GM12878 (cell line): Measurements from ENCODE around the gene HSPB7. TPM values are rescaled to one million over a fixed set of nuclear protein-coding genes. Genes with fewer than 3 reads are reported as not detected.

Source experiments
- BCL3 ChIP-seq: IDR thresholded peaks from 2 replicates; pipeline ENCODE4 v1.6.1; 2011; ENCODE audit warnings: borderline replicate concordance, low read depth, mild to moderate bottlenecking, moderate library complexity, low read length; ENCODE audit not compliant: insufficient read depth, poor library complexity, severe bottlenecking
- FOXM1 ChIP-seq: IDR thresholded peaks from 2 replicates; pipeline ENCODE4 v1.6.1; 2012; ENCODE audit warnings: low read depth, mild to moderate bottlenecking, inconsistent platforms, low read length, moderate library complexity
- HDAC2 ChIP-seq: fragments of 200-600 bp; sonication (generic); IDR thresholded peaks from 2 replicates; pipeline ENCODE4 v1.6.1; 2017
- MYC ChIP-seq: IDR thresholded peaks from 2 replicates; pipeline ENCODE4 v1.6.1; 2011; ENCODE audit warnings: mild to moderate bottlenecking, low read length, moderate library complexity, inconsistent platforms; ENCODE audit not compliant: insufficient read depth, insufficient replicate concordance, insufficient read length, severe bottlenecking
- NKRF ChIP-seq: fragments of 450-650 bp; conservative IDR thresholded peaks from 2 replicates; pipeline ENCODE4 v1.6.1; 2017; ENCODE audit warnings: mild to moderate bottlenecking, moderate library complexity
- PKNOX1 ChIP-seq: fragments of 450-650 bp; IDR thresholded peaks from 2 replicates; pipeline ENCODE4 v1.6.1; 2016; ENCODE audit warnings: mild to moderate bottlenecking
- SMAD5 ChIP-seq: IDR thresholded peaks from 2 replicates; pipeline ENCODE4 v1.6.1; 2016; ENCODE audit warnings: antibody characterized with exemption, low read depth
- TCF3 ChIP-seq: IDR thresholded peaks from 2 replicates; pipeline ENCODE4 v1.6.1; 2012; ENCODE audit warnings: low read depth, mild to moderate bottlenecking, low read length, borderline replicate concordance; ENCODE audit not compliant: insufficient read depth
- YBX1 ChIP-seq: fragments of 450-650 bp; IDR thresholded peaks from 2 replicates; pipeline ENCODE4 v1.6.1; 2016; ENCODE audit warnings: antibody characterized with exemption
- YY1 ChIP-seq: IDR thresholded peaks from 2 replicates; pipeline ENCODE4 v1.6.1; 2011; ENCODE audit warnings: low read depth, mild to moderate bottlenecking, low read length
- ZBTB4 ChIP-seq: fragments of 450-650 bp; formaldehyde crosslinking; IDR thresholded peaks from 2 replicates; pipeline ENCODE4 v1.4.0; 2022; ENCODE audit warnings: mild to moderate bottlenecking, moderate library complexity
- polyA plus RNA-seq, 11 experiments: library from polyadenylated mRNA; depleted of rRNA in 4 of 11; unstranded in 6 of 11; stranded (reverse) in 5 of 11; fragments of >200 nt; fragmentation: Nextera tagmentation in 4 of 11; fragmentation: Illumina TruSeq in 1 of 11; extraction: Ambion mirVana in 4 of 11; extraction: Trizol in 1 of 11; gene quantifications; 1 replicate in 1 of 11; 2 replicates in 10 of 11; pipeline versions ENCODE4 v1.2.1 to v1.2.3, GENCODE V29; 2011 to 2016; ENCODE audit warnings: inconsistent platforms in 2 of 11, missing spikeins in 2 of 11, low read depth in 1 of 11
- total RNA-seq, 4 experiments: library from RNA; depleted of rRNA in 3 of 4; stranded (reverse); fragments of >200 nt in 3 of 4; fragmentation: Illumina TruSeq in 1 of 4; extraction: Trizol in 1 of 4; gene quantifications; 2 replicates each; pipeline versions ENCODE4 v1.2.1 to v1.2.3, GENCODE V29; 2013 to 2021

HSPB7 gene
- total and polyA plus RNA-seq, 10 of the 15 experiments (the other 5 are each of a cell fraction or from before 2014, with no cell fraction given), result 0.34 TPM; not detected in 9

- no peak for TF ChIP-seq ZBTB4 (CRISPR knock-in tag)
- no peak for TF ChIP-seq SMAD5
- no peak for TF ChIP-seq NKRF
- no peak for TF ChIP-seq MYC
- no peak for TF ChIP-seq BCL3
- no peak for TF ChIP-seq TCF3
- TF ChIP-seq YY1, result no peak
- TF ChIP-seq FOXM1, result no peak
- no peak for TF ChIP-seq HDAC2
- TF ChIP-seq YBX1, result no peak
- TF ChIP-seq PKNOX1, result no peak
Observed at GRCh38 chr1:15966956-15967344, 50.9 kb downstream of the HSPB7 start (continued).
